LNCAP (cell line): ENCODE data around the gene KRT4.

ENCODE experiments used
- CTCF ChIP-seq: fragments of 450-650 bp; IDR thresholded peaks from 2 replicates; pipeline ENCODE4 v1.5.1; 2017; ENCODE audit warnings: mild to moderate bottlenecking

The KRT4 gene

GRCh38 chr12:52828591-52829021 is 14.7 kb upstream of the KRT4 start:
- no peak for TF ChIP-seq CTCF

- no peak for TF ChIP-seq CTCF
Observed at GRCh38 chr12:52828156-52828555, 14.2 kb upstream of the KRT4 start.

- TF ChIP-seq CTCF = no peak
Observed at GRCh38 chr12:52827499-52828090, 13.7 kb upstream of the KRT4 start.

GRCh38 chr12:52826611-52827498 is 12.9 kb upstream of the KRT4 start:
- no peak for TF ChIP-seq CTCF

- TF ChIP-seq CTCF = no peak
Observed at GRCh38 chr12:52825961-52826360, 12.0 kb upstream of the KRT4 start.

GRCh38 chr12:52824741-52825410 is 11.0 kb upstream of the KRT4 start:
- TF ChIP-seq CTCF = no peak

GRCh38 chr12:52823761-52824450 is 10.0 kb upstream of the KRT4 start:
- TF ChIP-seq CTCF = no peak
